Measurements from ENCODE around the gene PSMB5.
A peak's percentile ranks its signal among the peaks of the same experiment; 100 is the strongest.

The PSMB5 gene

DNA sequence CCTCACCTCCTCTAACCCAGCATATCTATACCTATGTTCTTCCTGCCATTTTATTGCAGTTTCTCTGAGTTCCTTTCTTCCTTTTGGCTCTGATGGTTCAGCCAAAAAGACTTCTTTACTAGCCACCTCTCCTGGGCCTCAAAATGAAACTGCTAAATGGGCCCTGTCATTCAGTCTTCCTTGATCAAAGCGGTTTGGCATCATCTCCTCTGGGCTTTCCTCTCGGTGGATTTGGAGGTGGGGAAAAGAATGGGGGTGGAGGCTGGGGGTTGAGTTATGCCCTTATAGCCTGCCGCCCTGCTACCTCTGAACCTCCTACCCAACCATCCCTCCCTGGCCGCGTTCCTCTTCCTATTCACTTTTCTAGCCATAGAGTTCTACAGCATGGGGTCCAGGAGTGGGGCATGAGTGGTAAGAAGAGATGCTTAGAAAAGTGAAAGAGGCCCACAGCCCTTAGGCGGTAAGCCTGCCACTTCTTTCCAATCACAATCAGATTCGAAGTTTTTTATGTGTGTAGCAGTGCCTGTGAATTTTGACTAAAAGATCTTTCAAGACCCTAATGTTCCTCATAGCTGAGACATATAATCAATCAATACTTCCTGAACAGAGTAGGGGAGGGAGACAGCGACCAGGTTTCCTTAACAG is 54.8 kb downstream of the PSMB5 start:
- no peak overlapping the region for H3K27ac Mint-ChIP-seq
- peak overlapping the region in 1 of 2 donors; percentile 47 for H3K4me3 Mint-ChIP-seq
- peaks cover 6% of the 10 kb centered on the region for H3K4me1 Mint-ChIP-seq
- no peaks in the 10 kb centered on the region for H3K9me3 Mint-ChIP-seq
- no peak for ATAC-seq
- H3K27me3 Mint-ChIP-seq = no peaks in the 10 kb centered on the region
- DNase-seq = no peak

DNA sequence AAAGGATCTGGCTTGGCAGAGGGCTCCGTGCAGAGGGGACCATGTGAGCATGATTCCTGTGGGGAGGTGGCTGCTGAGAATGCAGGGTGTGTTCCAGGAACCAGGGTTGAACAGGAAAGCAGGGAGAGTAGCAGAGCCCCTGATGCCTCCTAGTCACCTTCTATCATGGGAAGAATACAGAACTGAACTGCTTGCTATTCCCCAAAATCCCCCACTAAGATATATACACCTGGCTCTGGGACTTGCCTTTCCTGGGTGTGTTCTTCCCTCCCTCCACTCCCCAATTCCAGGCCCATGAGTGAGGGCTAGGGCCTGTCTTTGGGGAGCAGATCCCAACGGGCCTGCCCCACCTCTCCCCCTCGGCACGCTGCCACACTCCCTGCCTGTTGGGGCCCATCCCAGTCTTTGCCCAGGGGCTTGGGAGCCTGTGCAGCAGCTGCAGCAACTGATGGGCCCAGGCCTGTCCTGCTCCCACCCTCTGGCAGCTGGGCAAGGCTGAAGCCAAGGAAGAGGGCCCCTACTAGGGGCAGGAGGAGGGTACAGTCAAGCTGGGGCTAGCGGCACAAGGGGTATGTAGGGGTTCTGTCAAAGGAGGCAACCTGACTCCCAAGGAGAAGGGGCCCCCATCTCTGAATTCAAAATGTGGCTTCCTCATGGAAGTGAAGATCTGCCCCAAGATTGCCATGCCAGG is 55.6 kb downstream of the PSMB5 start:
- ATAC-seq (no peak), DNase-seq (no peak)
- Mint-ChIP-seq H3K27me3 (no peaks in the 10 kb centered on the region), H3K4me3 (no peak overlapping the region), H3K4me1 (peaks cover 6% of the 10 kb centered on the region), H3K27ac (peak overlapping the region in 1 of 2 donors; percentile 14), H3K9me3 (no peaks in the 10 kb centered on the region)

DNA sequence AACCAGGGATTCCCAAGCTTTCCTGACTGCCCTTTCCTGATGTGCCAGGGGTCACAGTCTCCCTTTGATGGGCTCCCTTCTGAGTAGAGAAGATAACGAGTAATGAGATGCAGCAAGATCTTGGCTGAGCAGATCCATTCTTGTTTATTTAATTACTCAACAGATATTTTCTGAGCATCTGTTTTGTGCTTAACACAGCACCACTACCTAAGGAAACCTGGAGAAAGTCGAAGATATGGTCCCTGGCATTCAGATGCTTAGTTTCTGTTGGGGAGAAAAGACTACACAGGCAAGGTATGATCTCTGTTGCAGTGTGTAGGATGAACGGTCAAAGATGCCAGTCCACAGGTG is 56.2 kb downstream of the PSMB5 start:
- H3K9me3 Mint-ChIP-seq = no peaks in the 10 kb centered on the region
- H3K27ac Mint-ChIP-seq = no peak overlapping the region
- DNase-seq (no peak), ATAC-seq (no peak)
- H3K4me3 Mint-ChIP-seq = no peak overlapping the region
- no peaks in the 10 kb centered on the region for H3K27me3 Mint-ChIP-seq
- H3K4me1 Mint-ChIP-seq = peaks cover 6% of the 10 kb centered on the region

DNA sequence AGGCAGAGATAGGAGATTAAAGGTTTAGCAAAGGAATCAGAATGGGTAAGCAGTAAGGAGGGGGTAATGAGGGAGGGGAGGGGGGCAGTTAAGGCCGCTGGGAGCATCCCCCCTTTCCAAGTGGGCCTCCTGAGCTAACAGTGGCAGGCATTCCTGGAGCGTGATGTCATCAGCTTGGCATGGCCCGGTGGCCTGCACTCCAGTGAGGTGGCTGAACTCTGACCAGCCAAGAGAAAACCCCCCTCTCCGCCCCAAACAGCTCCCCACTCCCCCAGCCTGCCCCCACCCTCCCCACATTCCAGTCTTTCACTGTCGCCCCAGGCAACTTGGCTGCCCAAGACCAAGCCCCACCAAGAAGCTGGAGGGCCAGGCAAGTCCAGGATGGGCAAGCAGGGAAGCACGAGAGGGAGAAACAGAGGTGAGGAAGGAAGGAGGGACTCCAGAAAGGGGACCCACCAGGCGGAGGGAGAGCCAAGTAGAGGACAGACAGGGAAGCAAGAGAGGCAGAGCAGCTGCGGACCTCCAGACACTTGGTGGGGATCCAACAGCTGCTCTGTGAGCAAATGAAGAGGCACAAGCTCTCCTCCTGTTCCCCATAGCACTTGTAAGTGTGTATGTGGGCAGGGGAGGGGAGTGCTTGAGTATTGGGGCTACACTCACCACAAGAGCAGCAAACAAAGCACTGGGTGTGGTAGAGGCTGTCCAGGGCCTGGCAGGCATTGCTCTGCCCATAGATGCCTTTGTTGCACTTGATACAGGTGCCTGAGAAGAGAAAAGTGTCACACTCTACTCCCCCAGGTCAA is 56.8 kb downstream of the PSMB5 start:
- Mint-ChIP-seq H3K27ac (no peak overlapping the region), H3K4me3 (no peak overlapping the region), H3K4me1 (peaks cover 6% of the 10 kb centered on the region), H3K27me3 (no peaks in the 10 kb centered on the region), H3K9me3 (no peaks in the 10 kb centered on the region)
- DNase-seq (no peak), ATAC-seq (no peak)

DNA sequence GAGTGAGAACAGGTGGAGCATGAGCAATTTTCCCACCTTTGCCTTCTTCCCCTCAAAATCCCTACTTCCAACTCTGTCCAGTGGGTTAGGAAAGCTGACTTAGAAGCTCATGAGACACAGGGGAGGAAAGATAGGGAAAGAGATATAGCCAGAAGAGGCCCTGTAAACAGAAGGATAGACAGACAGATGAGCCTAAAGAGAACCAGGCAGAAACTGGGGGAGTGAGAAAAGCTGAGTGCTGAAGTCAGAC is 57.3 kb downstream of the PSMB5 start:
- ATAC-seq (no peak), DNase-seq (no peak)
- no peaks in the 10 kb centered on the region for H3K9me3 Mint-ChIP-seq
- H3K4me3 Mint-ChIP-seq = no peak overlapping the region
- H3K4me1 Mint-ChIP-seq = peaks cover 6% of the 10 kb centered on the region
- H3K27me3 Mint-ChIP-seq = no peaks in the 10 kb centered on the region
- H3K27ac Mint-ChIP-seq = no peak overlapping the region

DNA sequence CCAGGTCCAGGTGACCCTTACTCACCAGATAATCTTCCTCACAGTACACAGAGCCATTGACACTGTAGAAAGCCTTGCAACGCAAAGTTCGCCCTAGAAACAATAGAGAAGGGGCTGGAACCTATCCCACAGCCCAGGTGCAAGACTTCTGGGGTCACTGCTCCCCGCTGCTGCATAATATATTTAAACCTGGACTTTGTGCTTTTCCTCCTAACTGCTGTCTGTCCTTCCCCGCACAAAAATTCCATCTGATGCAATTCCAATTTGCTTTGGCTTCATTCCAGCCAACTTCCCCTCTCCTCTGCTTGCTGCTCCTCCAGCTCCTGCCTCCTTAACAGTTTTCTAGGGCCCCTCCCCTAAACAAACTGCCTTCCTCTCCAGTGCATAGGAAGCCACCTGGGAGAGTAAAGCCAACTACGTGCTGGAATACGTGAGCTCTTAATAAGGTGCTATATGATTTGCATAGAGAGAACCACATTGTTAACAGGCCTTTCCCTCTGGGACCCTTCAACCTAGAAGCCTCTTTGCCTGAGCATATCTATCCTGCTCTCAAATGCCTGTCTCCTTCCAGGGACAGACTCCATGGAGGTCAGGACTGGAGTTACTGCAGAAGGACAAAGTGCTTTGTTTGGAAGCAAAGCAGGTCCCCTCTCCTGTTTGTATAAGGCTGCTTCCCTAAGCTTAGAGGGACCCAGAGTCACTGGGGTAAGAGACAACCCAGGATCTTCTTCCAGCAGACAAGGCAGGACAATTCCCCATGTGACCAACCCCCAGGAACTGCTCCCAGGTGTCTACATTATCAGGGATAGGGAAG is 57.9 kb downstream of the PSMB5 start:
- Mint-ChIP-seq H3K4me1 (peaks cover 6% of the 10 kb centered on the region), H3K9me3 (no peaks in the 10 kb centered on the region), H3K27me3 (no peaks in the 10 kb centered on the region), H3K4me3 (no peak overlapping the region), H3K27ac (no peak overlapping the region)
- ATAC-seq = no peak
- DNase-seq = no peak

All from stimulated activated naive CD8-positive, alpha-beta T cell treated with anti-CD3 and anti-CD28 coated beads, Interleukin-15, amount 100 ng/mL, for 72 hours (primary cell).